HCT116 (cell line): ENCODE measurements around the gene WNT7B. TPM values are rescaled to one million over a fixed set of nuclear protein-coding genes. Genes with fewer than 3 reads are reported as not detected.

Experiments
- ATAC-seq: fragments of 200-7000 bp; cut with Tn5 transposase; 2 replicates; pipeline ENCODE4 v1.9.1; 2020; ENCODE audit warnings: mild to moderate bottlenecking, moderate library complexity
- BruUV-seq: library from RNA; stranded (reverse); fragments of 400-500 nt; replicated peaks from 2 replicates; lab custom pipeline; 2021; lab: Mats Ljungman, UMichigan
- CTCF ChIA-PET: fragments of 300-600 bp; sonication (Branson Sonifier 250); formaldehyde crosslinking; loops from one replicate; lab custom pipeline; 2021; ENCODE audit warnings: antibody characterized with exemption; lab: Charles Lee
- POLR2A ChIA-PET: fragments of 300-600, 350-600 bp; sonication (Branson Sonifier 250); formaldehyde crosslinking; loops from one replicate; lab custom pipeline; 2021; ENCODE audit warnings: antibody characterized with exemption; lab: Charles Lee
- RAD21 ChIA-PET, 2 experiments: fragments of 300-600 bp; sonication (Branson Sonifier 250); formaldehyde crosslinking; loops; one replicate each; lab custom pipeline; 2023; ENCODE audit warnings: low total read pairs in 2 of 2; ENCODE audit not compliant: uncharacterized antibody in 2 of 2, unreplicated experiment in 2 of 2, low non-redundant PET in 1 of 2; lab: Charles Lee
- DNase-seq: peaks from one replicate; pipeline ENCODE4 v3.0.0-alpha.2; 2010; ENCODE audit warnings: low read depth, low spot score
- H2AFZ ChIP-seq: fragments of 200-600 bp; shearing (Covaris generic), sonication (generic); 2 replicates; pipeline ENCODE4 v1.6.1; 2017; ENCODE audit warnings: low read depth, mixed run types, mixed read lengths, antibody characterized with exemption, low read length; ENCODE audit not compliant: poor library complexity, severe bottlenecking
- H3K27ac ChIP-seq: 2 replicates; pipeline ENCODE4 v1.5.1; 2012; ENCODE audit warnings: low read depth, low read length
- H3K27me3 ChIP-seq: fragments of 200-600 bp; sonication (generic); 2 replicates; pipeline ENCODE4 v1.6.1; 2016; ENCODE audit warnings: mixed run types, low read length, mixed read lengths; ENCODE audit not compliant: insufficient read depth
- H3K36me3 ChIP-seq, 2 experiments: fragments of 200-500 bp in 1 of 2; fragments of 200-600 bp in 1 of 2; sonication (Bioruptor generic) in 1 of 2; sonication (generic) in 1 of 2; 2 replicates each; pipeline versions ENCODE4 v1.5.1 to v1.6.1; 2014 to 2016; ENCODE audit warnings: low read length in 2 of 2, inconsistent platforms in 1 of 2, mixed read lengths in 1 of 2, mixed run types in 1 of 2; ENCODE audit not compliant: insufficient read depth in 2 of 2, control insufficient read depth in 1 of 2
- H3K4me1 ChIP-seq, 2 experiments: fragments of 200-600 bp in 1 of 2; sonication (generic) in 1 of 2; 2 replicates each; pipeline versions ENCODE4 v1.5.1 to v1.6.1; 2012 to 2017; ENCODE audit warnings: low read length in 2 of 2, inconsistent platforms in 1 of 2, mild to moderate bottlenecking in 1 of 2, mixed read lengths in 1 of 2, mixed run types in 1 of 2, moderate library complexity in 1 of 2; ENCODE audit not compliant: insufficient read depth in 2 of 2, control insufficient read depth in 1 of 2
- H3K4me2 ChIP-seq: fragments of 200-600 bp; sonication (generic); 2 replicates; pipeline ENCODE4 v1.6.1; 2017; ENCODE audit warnings: mixed run types, low read length, mixed read lengths
- H3K4me3 ChIP-seq, 2 experiments: fragments of 200-600 bp in 1 of 2; sonication (generic) in 1 of 2; replicated peaks in 1 of 2; 2 replicates each; pipeline ENCODE4 v1.5.1; 2011 to 2016; ENCODE audit warnings: low read length in 2 of 2, control low read depth in 1 of 2, low read depth in 1 of 2, mild to moderate bottlenecking in 1 of 2, mixed read lengths in 1 of 2, mixed run types in 1 of 2
- H3K79me2 ChIP-seq: fragments of 200-600 bp; sonication (generic); 2 replicates; pipeline ENCODE4 v1.6.1; 2017; ENCODE audit warnings: mild to moderate bottlenecking, mixed run types, low read length, moderate library complexity, mixed read lengths; ENCODE audit not compliant: insufficient read depth
- H3K9ac ChIP-seq: fragments of 200-600 bp; sonication (generic); 2 replicates; pipeline ENCODE4 v1.6.1; 2016; ENCODE audit warnings: low read length, mixed read lengths
- H3K9me2 ChIP-seq: fragments of 200-600 bp; sonication (generic), shearing (Covaris generic); 2 replicates; pipeline ENCODE4 v1.6.1; 2017; ENCODE audit warnings: mixed run types, mild to moderate bottlenecking, moderate library complexity; ENCODE audit not compliant: insufficient read depth
- H3K9me3 ChIP-seq, 2 experiments: fragments of 200-500 bp in 1 of 2; fragments of 200-600 bp in 1 of 2; sonication (Bioruptor generic) in 1 of 2; sonication (generic) in 1 of 2; 2 replicates each; pipeline ENCODE4 v1.6.1; 2014 to 2017; ENCODE audit warnings: low read length in 2 of 2, mixed read lengths in 2 of 2, inconsistent platforms in 1 of 2, low read depth in 1 of 2, mild to moderate bottlenecking in 1 of 2, mixed run types in 1 of 2, moderate library complexity in 1 of 2; ENCODE audit not compliant: control insufficient read depth in 1 of 2, insufficient read depth in 1 of 2
- H4K20me1 ChIP-seq: fragments of 200-600 bp; sonication (generic), shearing (Covaris generic); 2 replicates; pipeline ENCODE4 v1.6.1; 2017; ENCODE audit warnings: mixed run types, mild to moderate bottlenecking, moderate library complexity; ENCODE audit not compliant: insufficient read depth
- ATF3 ChIP-seq: IDR thresholded peaks from 2 replicates; pipeline ENCODE4 v1.6.1; 2012
- CEBPB ChIP-seq: IDR thresholded peaks from 2 replicates; pipeline ENCODE4 v1.6.1; 2012; ENCODE audit warnings: low read depth
- EGR1 ChIP-seq: IDR thresholded peaks from 2 replicates; pipeline ENCODE4 v1.6.1; 2012; ENCODE audit warnings: low read depth
- ELF1 ChIP-seq: IDR thresholded peaks from 2 replicates; pipeline ENCODE4 v1.6.1; 2012; ENCODE audit warnings: low read depth, borderline replicate concordance
- POLR2A ChIP-seq: IDR thresholded peaks from 2 replicates; pipeline ENCODE4 v1.7.0; 2011; ENCODE audit warnings: borderline replicate concordance; ENCODE audit not compliant: insufficient read depth, insufficient read length; ENCODE audit errors: extremely low read depth
- REST ChIP-seq: IDR thresholded peaks from 2 replicates; pipeline ENCODE4 v1.6.1; 2012; ENCODE audit warnings: low read depth
- SP1 ChIP-seq: IDR thresholded peaks from 2 replicates; pipeline ENCODE4 v1.6.1; 2012; ENCODE audit warnings: low read depth
- TCF7L2 ChIP-seq: IDR thresholded peaks from 2 replicates; pipeline ENCODE4 v1.7.0; 2011; ENCODE audit warnings: borderline replicate concordance, inconsistent platforms; ENCODE audit not compliant: insufficient read depth, insufficient read length; ENCODE audit errors: extremely low read depth
- YY1 ChIP-seq: IDR thresholded peaks from 2 replicates; pipeline ENCODE4 v1.6.1; 2011; ENCODE audit warnings: low read length, low read depth, moderate library complexity, mild to moderate bottlenecking; ENCODE audit not compliant: insufficient replicate concordance; ENCODE audit errors: extremely low read depth
- ZBTB33 ChIP-seq: IDR thresholded peaks from 2 replicates; pipeline ENCODE4 v1.6.1; 2011; ENCODE audit warnings: mild to moderate bottlenecking, low read length, moderate library complexity; ENCODE audit not compliant: insufficient replicate concordance; ENCODE audit errors: extremely low read depth
- intact Hi-C: fragments of 100-400 bp; cut with micrococcal nuclease; formaldehyde crosslinking; loops from 2 replicates; pipeline ENCODE4 v1.10.0; 2022
- total RNA-seq: library from RNA; stranded (reverse); gene quantifications from one replicate; pipeline ENCODE4 v1.2.1, GENCODE V29; 2021; ENCODE audit not compliant: unreplicated experiment

The WNT7B gene
- total RNA-seq, 1 experiment from 2014 or later, result 10.5 TPM

- no peaks in the 10 kb centered on the region for H3K9me3 ChIP-seq
- POLR2A ChIA-PET, result no interaction called here
- H3K27me3 ChIP-seq, result no peaks in the 10 kb centered on the region
- no peak overlapping the region for H3K4me2 ChIP-seq
- no peak overlapping the region for H2AFZ ChIP-seq
- no peak for TF ChIP-seq SP1
- TF ChIP-seq REST, result no peak
- TF ChIP-seq EGR1, result no peak
- intact Hi-C loops, result no loop called here
- H4K20me1 ChIP-seq, result no peaks in the 10 kb centered on the region
- H3K9ac ChIP-seq, result no peak overlapping the region
- peaks cover 4 to 21% of the 10 kb centered on the region in 2 experiments for H3K4me1 ChIP-seq
- DNase-seq (no peak), ATAC-seq (no peak)
- CTCF ChIA-PET, result no interaction called here
- H3K79me2 ChIP-seq, result no peaks in the 10 kb centered on the region
- no peaks in the 10 kb centered on the region for H3K9me2 ChIP-seq
- H3K27ac ChIP-seq, result no peak overlapping the region
- H3K36me3 ChIP-seq, result no peaks in the 10 kb centered on the region
- no peak overlapping the region for H3K4me3 ChIP-seq
- RAD21 ChIA-PET, result no interaction called here
- no TSS peak for BruUV-seq
Measured at GRCh38 chr22:45886540-45886939, 90.4 kb downstream of the WNT7B start.

- Histone ChIP-seq H3K4me3 (no peak overlapping the region), H4K20me1 (no peaks in the 10 kb centered on the region), H2AFZ (no peak overlapping the region), H3K9me3 (no peaks in the 10 kb centered on the region), H3K79me2 (no peaks in the 10 kb centered on the region), H3K4me2 (no peak overlapping the region), H3K27ac (no peak overlapping the region), H3K36me3 (no peaks in the 10 kb centered on the region), H3K27me3 (no peaks in the 10 kb centered on the region), H3K9ac (no peak overlapping the region), H3K9me2 (no peaks in the 10 kb centered on the region), H3K4me1 (peaks cover 4 to 24% of the 10 kb centered on the region in 2 experiments)
- no TSS peak for BruUV-seq
- intact Hi-C loops, result no loop called here
- DNase-seq (no peak), ATAC-seq (no peak)
- POLR2A ChIA-PET, result no interaction called here
- RAD21 ChIA-PET, result no interaction called here
- CTCF ChIA-PET, result no interaction called here
- TF ChIP-seq REST (no peak), ELF1 (no peak), CEBPB (no peak), ZBTB33 (no peak), TCF7L2 (no peak), ATF3 (no peak), YY1 (no peak), POLR2A (no peak)
Measured at GRCh38 chr22:45885941-45886395, 91.0 kb downstream of the WNT7B start.
